Right lobe of liver (tissue), 6 donors: Measurements from ENCODE around the gene VDAC1. TPM values are rescaled to one million over a fixed set of nuclear protein-coding genes. Genes with fewer than 3 reads are reported as not detected.

Experiments
- ATAC-seq, 4 donors: fragments of 200-7000 bp; cut with Tn5 transposase; one replicate each; pipeline ENCODE4 v1.9.1; 2020; ENCODE audit warnings: mild to moderate bottlenecking in 4 of 4, moderate library complexity in 4 of 4
- DNase-seq, 3 donors: peaks; one replicate each; pipeline ENCODE4 v3.0.0-alpha.2; 2020
- H3K27ac ChIP-seq, 3 donors: fragments of 200-600 bp; one replicate each; pipeline ENCODE4 v1.8.0; 2022
- H3K27me3 ChIP-seq, 2 donors: fragments of 200-600 bp; one replicate each; pipeline ENCODE4 v1.8.0; 2022
- H3K36me3 ChIP-seq, 4 donors: fragments of 200-600 bp; sonication (generic) in 1 of 4; one replicate each; pipeline versions ENCODE4 v1.5.1 to v1.8.0; 2017 to 2022; ENCODE audit warnings: control low read depth in 1 of 4
- H3K4me1 ChIP-seq, 4 donors: fragments of 200-600 bp; sonication (generic) in 1 of 4; one replicate each; pipeline versions ENCODE4 v1.5.1 to v1.8.0; 2017 to 2022; ENCODE audit warnings: control low read depth in 1 of 4
- H3K4me3 ChIP-seq, 3 donors: fragments of 200-600 bp; one replicate each; pipeline ENCODE4 v1.8.0; 2022
- H3K9me3 ChIP-seq, 4 donors: fragments of 200-600 bp; sonication (generic) in 1 of 4; one replicate each; pipeline versions ENCODE4 v1.5.1 to v1.8.0; 2017 to 2022; ENCODE audit warnings: control low read depth in 1 of 4
- POLR2A ChIP-seq: fragments of 450-650 bp; IDR thresholded peaks from one replicate; pipeline ENCODE4 v1.6.1; 2017; ENCODE audit warnings: antibody characterized with exemption, mild to moderate bottlenecking
- WGBS: methylation state at CpG from one replicate; pipeline ENCODE4 v1.1.6; 2018; ENCODE audit warnings: low coverage, low lambda C conversion rate; ENCODE audit not compliant: insufficient coverage; ENCODE audit errors: missing lambda C conversion rate; 5-methylcytosine and 5-hydroxymethylcytosine counted together
- intact Hi-C, 2 donors: fragments of 100-400 bp; cut with DNase I; formaldehyde crosslinking; loops; one replicate each; pipeline versions ENCODE4 v1.11.2 to v1.14.1; 2022
- total RNA-seq, 6 experiments: library from RNA; depleted of rRNA in 2 of 6; stranded (reverse); fragments of >200 nt in 2 of 6; fragmentation: NEBNext Ultra II Directional in 3 of 6; extraction: Animal tissue kit (Norgen Biotek cat#: 25700) in 3 of 6; gene quantifications; one replicate each; pipeline versions ENCODE4 v1.1.0 to v1.2.4, GENCODE V29; 2016 to 2023
- TF ChIP-seq, protein P1 (sequence below), 4 donors: fragments of 200-600 bp in 3 of 4; fragments of 450-650 bp in 1 of 4; IDR thresholded peaks; one replicate each; pipeline versions ENCODE4 v1.5.1 to v1.8.0; 2016 to 2022; ENCODE audit warnings: antibody characterized with exemption in 4 of 4, mild to moderate bottlenecking in 2 of 4
- donor health status: DM: no; HTN: yes; CAD: no.
- donor health status: DM: no; HTN: no; CAD: no.
- donor health status: DM: no; HTN: no; CAD: no.
- donor health status: DM: no; HTN: yes; CAD: no.
- donor health status: DM: no; HTN: yes; CAD: no.

Gene VDAC1
- total RNA-seq, 6 experiments from 2014 or later, result 101 to 209 (median 128) TPM

DNA sequence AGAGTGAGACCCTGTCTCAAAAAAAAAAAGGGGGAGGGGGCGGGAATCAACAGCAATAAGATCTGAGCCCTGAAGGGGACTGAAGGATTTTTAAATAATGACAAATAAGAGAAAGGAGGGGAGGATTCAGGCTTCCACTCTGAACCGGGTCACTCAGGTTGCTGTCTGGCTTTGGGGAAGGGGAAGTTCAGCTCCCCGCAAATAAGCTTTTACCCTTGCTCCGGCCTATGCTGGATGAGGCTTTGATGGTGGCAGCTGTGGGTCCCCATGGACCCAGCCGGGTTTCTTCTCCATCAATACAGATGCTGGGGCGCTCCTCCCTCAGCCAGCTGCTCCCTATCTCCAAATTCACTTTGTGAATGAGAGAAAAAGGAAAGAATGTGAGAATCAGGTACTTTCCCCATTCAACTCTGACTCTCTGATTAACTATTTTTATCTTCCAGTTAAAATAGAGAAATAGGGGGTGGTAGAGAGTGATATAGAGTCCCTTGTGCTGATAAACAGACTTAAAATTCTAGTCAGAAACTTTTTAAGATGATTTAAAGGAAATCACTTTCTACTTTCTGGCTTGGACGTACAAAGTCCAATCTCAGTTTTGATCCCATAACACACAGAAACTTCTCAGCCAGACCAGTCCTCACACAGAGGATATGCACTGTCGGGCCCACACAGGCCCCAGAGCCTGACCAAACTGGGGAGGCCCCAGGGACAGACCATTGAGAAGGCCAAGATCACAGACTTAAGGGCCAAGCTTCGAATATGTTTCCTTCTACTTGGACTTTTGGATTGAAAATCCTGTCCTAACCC is 76.0 kb downstream of the VDAC1 start:
- Histone ChIP-seq H3K9me3 (no peaks in the 10 kb centered on the region), H3K36me3 (no peaks in the 10 kb centered on the region), H3K27ac (no peak overlapping the region), H3K4me1 (peaks cover 0 to 8% (median 0%) of the 10 kb centered on the region in 4 donors), H3K4me3 (no peak overlapping the region), H3K27me3 (no peaks in the 10 kb centered on the region)
- ATAC-seq (no peak), DNase-seq (no peak)
- WGBS, result 65% methylated on average over 8 of the region's 9 CpGs
- TF ChIP-seq POLR2A, result no peak
- TF ChIP-seq, protein P1, sequence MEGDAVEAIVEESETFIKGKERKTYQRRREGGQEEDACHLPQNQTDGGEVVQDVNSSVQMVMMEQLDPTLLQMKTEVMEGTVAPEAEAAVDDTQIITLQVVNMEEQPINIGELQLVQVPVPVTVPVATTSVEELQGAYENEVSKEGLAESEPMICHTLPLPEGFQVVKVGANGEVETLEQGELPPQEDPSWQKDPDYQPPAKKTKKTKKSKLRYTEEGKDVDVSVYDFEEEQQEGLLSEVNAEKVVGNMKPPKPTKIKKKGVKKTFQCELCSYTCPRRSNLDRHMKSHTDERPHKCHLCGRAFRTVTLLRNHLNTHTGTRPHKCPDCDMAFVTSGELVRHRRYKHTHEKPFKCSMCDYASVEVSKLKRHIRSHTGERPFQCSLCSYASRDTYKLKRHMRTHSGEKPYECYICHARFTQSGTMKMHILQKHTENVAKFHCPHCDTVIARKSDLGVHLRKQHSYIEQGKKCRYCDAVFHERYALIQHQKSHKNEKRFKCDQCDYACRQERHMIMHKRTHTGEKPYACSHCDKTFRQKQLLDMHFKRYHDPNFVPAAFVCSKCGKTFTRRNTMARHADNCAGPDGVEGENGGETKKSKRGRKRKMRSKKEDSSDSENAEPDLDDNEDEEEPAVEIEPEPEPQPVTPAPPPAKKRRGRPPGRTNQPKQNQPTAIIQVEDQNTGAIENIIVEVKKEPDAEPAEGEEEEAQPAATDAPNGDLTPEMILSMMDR (IDR thresholded peaks at IDR 0.05), result no peak
- intact Hi-C loops, result no loop called here

DNA sequence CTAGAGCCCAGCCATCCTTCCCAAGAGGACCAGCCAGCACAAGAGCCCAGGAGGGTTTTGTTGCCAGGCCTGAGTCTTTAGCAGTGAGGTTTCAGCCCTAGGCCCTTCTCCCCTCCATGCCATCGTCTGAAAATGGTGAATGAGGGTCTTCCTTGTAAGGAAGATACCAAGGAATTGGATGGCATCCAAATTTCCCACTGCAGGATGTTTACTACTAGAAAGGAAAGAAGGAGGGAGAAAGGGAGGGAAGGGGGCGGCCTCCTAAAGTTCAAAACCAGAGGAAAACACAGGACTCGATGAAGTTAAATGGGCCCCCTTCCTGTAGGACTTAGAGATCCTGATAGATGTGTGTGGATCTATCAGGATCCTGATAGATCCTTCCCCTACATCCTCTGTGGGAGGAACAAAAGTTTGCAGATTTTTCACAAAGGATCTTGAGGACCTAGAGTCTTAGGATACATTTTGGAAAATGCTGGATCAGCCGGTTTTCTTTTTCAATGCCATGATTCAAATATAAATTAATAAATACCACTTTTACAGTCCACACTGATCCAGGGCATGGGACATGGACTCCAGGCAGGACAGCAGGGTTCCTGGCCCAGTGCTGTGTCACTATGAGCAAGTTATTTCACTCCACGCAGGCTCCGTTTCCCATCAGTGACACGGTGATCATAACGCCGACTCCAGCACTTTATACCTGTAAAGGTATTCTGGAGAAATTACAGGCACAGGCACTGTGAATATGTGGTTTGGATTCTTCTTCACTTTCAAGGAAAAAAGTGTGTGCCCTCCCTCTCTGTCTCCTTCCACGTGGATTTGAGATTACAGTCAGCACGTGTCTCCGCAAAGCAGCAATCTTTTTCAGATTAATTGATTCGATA is 77.2 kb downstream of the VDAC1 start:
- intact Hi-C loops, result no loop called here
- H3K27ac ChIP-seq, result no peak overlapping the region
- WGBS, result 69% methylated on average over 10 of the region's 13 CpGs
- no peak overlapping the region for H3K4me3 ChIP-seq
- DNase-seq (no peak), ATAC-seq (no peak)
- no peak for TF ChIP-seq POLR2A
- TF ChIP-seq, protein P1 (IDR thresholded peaks at IDR 0.05), result no peak
- H3K4me1 ChIP-seq, result peaks cover 0 to 8% (median 0%) of the 10 kb centered on the region in 4 donors
- H3K9me3 ChIP-seq, result no peaks in the 10 kb centered on the region
- no peaks in the 10 kb centered on the region for H3K27me3 ChIP-seq
- H3K36me3 ChIP-seq, result no peaks in the 10 kb centered on the region

DNA sequence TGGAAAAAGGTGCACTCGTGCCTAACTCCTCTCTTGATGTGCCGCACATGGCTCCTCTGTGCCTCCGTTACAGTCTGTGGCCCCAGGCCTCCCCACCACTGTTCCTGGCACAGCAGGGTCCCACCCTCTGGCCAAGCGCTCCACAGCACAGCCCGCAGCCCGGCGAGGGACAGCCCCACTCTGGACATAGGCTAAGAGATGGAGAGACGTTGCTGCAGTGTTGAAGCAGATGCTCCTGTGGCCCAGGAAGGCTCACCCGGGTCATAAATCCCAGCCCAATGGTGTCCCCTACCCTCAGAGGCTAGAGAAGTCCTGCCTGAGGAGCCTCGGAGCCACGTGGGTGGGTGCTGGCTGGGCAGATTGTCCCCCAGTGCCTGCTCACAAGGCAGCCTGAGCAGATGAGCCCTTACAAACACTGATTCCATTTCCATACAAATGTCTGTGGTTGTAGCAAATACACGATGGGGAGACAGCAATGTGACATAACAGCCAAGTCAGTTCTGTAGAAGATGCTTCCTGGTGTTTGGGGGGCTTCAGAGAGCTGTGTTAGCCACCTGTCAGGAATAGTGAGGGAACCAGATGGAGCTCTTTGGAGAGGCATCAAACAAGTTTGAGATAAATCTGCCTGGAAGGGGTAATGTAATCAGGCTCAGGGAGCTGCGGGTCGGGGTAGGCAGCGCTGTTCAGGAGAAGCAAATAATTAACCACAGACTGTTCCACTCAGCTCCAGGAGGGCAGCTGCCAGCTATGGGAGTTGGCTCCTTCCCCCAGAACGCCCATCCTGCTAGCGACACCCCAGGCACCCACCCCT is 78.1 kb downstream of the VDAC1 start:
- intact Hi-C loops, result no loop called here
- Histone ChIP-seq H3K36me3 (no peaks in the 10 kb centered on the region), H3K4me3 (no peak overlapping the region), H3K27ac (no peak overlapping the region), H3K9me3 (no peaks in the 10 kb centered on the region), H3K4me1 (peaks cover 0 to 8% (median 0%) of the 10 kb centered on the region in 4 donors), H3K27me3 (no peaks in the 10 kb centered on the region)
- TF ChIP-seq POLR2A, result no peak
- DNase-seq (no peak), ATAC-seq (peak; percentile 83 to 89 (median 86))
- 44% methylated on average over 10 of the region's 17 CpGs for WGBS

DNA sequence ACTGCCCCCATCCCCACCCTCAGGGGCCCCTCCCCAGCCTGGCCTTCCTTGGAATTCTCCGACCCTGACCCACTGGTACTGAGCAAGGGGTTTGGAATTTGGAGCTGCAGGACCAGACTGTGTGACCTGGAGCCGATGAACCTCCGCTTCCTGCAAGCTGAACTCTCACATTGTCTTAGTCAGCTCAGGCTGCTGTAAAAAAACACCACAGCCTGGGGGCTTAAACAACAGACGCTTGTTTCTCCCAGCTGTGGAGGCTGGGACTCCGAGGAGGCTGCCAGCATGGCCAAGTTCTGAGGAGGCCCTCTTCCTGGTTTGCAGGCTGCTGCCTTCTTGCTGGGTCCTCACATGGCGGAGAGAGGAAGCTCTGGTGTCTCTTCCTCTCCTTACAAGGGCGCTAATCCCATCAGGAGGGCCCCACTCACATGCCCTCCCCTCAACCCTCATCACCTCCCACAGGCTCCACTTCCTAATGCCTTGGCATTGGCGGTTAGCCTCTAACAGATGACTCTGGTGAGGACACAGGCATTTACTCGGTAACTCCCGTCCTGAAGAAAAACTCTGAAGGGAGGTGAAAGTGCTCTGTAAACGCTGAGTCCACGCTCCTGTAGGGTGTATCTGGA is 78.8 kb downstream of the VDAC1 start:
- no peaks in the 10 kb centered on the region for H3K36me3 ChIP-seq
- no peak overlapping the region for H3K4me3 ChIP-seq
- TF ChIP-seq, protein P1 (IDR thresholded peaks at IDR 0.05), result no peak
- TF ChIP-seq POLR2A, result no peak
- intact Hi-C loops, result no loop called here
- 91% methylated on average over 6 of the region's 12 CpGs for WGBS
- H3K4me1 ChIP-seq, result peaks cover 0 to 8% (median 0%) of the 10 kb centered on the region in 4 donors
- no peaks in the 10 kb centered on the region for H3K27me3 ChIP-seq
- no peak overlapping the region for H3K27ac ChIP-seq
- no peaks in the 10 kb centered on the region for H3K9me3 ChIP-seq
- no peak for DNase-seq
- no peak for ATAC-seq
